ENCODE data around the gene MGLL.
A peak's percentile ranks its signal among the peaks of the same experiment; 100 is the strongest.
"Not testable (repeated sequence)": the region's sequence is repeated elsewhere in the genome, so short reads cannot be mapped to it uniquely, and the experiment has no call there.

MGLL gene

GRCh38 chr3:127655641-127656040 is 166.7 kb downstream of the MGLL start:
- no CpG with 5 or more reads among the region's 3 CpGs for WGBS (ENCODE audit: insufficient coverage, insufficient read length)
- Histone ChIP-seq H3K4me3 (ENCODE audit: low read length) (no peak overlapping the region), H3K27me3 (ENCODE audit: control insufficient read depth, insufficient read depth, low read length) (no peaks in the 10 kb centered on the region), H3K4me1 (ENCODE audit: control insufficient read depth, insufficient read depth, low read length) (no peaks in the 10 kb centered on the region; the same call in 1 of the 2 replicates), H3K27ac (ENCODE audit: low read length) (no peak overlapping the region), H3K36me3 (ENCODE audit: control insufficient read depth, insufficient read depth, low read length) (0 out of 2 replicates have a peak, but pooled peaks cover 2% of the 10 kb centered on the region), H3K9me3 (ENCODE audit: control insufficient read depth, insufficient read depth, low read length) (no peaks in the 10 kb centered on the region)
- no peak for DNase-seq (ENCODE audit: low read depth, low spot score)

DNA sequence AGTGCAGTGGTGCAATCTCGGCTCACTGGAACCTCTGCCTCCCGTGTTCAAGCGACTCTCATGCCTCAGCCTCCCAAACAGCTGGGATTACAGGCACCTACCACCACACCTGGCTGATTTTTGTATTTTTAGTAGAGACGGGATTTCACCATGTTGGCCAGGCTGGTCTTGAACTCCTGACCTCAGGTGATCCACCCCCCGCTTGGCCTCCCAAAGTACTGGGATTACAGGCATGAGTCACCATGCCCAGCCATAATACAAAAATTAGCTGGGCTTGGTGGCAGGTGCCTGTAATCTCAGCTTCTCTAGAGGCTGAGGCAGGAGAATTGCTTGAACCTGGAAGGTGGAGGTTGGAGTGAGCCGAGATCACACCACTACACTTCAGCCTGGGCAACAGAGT is 167.3 kb downstream of the MGLL start:
- WGBS (ENCODE audit: insufficient coverage, insufficient read length): no CpG with 5 or more reads among the region's 6 CpGs
- DNase-seq (ENCODE audit: low read depth, low spot score); H3K27ac ChIP-seq (ENCODE audit: low read length): not testable (repeated sequence)

DNA sequence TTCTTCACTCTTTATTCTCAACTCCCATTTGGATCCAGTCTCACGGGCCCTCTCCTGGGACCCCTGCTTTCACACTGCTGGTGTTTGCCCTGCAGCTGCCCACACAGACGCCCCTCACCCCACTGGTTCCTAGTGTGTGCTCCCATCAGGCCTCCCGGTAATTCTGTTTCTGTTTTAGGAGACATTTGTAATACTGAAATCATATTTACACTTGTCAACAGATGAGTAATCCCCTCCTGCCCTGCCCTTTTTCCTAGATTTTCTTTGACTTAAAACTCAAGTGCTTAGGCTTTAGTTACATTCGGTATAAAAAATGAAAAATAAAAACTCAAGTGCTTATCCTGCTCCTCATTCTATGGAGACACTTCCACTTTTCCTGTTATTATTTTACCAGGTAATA is 167.9 kb downstream of the MGLL start:
- 0 out of 2 replicates have a peak, but pooled peaks cover 2% of the 10 kb centered on the region for H3K36me3 ChIP-seq (ENCODE audit: control insufficient read depth, insufficient read depth, low read length)
- no peak overlapping the region for H3K4me3 ChIP-seq (ENCODE audit: low read length)
- DNase-seq (ENCODE audit: low read depth, low spot score): no peak
- WGBS (ENCODE audit: insufficient coverage, insufficient read length): no CpG with 5 or more reads among the region's 4 CpGs
- no peaks in the 10 kb centered on the region; the same call in 1 of the 2 replicates for H3K4me1 ChIP-seq (ENCODE audit: control insufficient read depth, insufficient read depth, low read length)
- no peak overlapping the region for H3K27ac ChIP-seq (ENCODE audit: low read length)
- no peaks in the 10 kb centered on the region for H3K9me3 ChIP-seq (ENCODE audit: control insufficient read depth, insufficient read depth, low read length)
- no peaks in the 10 kb centered on the region for H3K27me3 ChIP-seq (ENCODE audit: control insufficient read depth, insufficient read depth, low read length)

More for the DNA sequence above, 167.3 kb downstream of the MGLL start:
- not testable (repeated sequence) for H3K36me3 ChIP-seq (ENCODE audit: control insufficient read depth, insufficient read depth, low read length); H3K27me3 ChIP-seq (ENCODE audit: control insufficient read depth, insufficient read depth, low read length); H3K4me3 ChIP-seq (ENCODE audit: low read length); H3K9me3 ChIP-seq (ENCODE audit: control insufficient read depth, insufficient read depth, low read length); H3K4me1 ChIP-seq (ENCODE audit: control insufficient read depth, insufficient read depth, low read length)

DNA sequence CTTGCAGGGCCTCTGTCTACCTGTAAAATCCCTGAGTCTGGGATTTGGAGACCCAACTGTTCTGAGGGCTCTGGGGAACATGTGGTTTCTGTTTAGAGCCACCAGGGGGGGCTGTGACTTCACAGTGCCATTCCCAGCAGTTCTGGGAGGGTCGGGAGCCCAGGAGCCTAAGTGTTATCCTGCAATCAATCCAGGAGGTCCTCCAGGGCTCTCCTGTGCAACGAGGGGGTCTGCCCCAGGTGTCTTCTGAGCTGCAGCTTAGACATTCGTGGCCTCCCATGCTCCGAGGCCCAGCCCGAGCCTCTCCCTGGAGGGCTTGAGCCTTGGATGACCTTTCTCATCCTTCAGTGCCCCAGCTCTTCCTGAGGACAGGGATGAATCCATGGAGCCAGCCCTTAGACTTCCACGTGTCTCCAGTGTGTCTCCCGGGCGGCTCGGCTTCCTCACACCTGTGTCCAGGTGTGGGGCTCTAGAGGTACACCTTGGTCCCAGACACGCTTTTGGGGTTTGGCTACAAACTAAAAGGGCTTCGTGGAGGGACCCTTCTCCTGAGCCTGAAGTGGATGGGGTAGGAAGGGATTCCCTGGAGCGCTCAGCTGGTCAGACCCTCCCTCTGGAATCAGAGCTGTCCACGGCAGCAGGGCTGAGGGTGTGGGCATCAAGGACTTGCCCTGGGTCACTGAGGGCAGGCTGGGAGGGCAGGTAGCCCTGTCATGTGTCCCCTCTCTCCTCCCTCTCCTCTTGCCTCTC is 169.9 kb downstream of the MGLL start:
- no peaks in the 10 kb centered on the region for H3K9me3 ChIP-seq (ENCODE audit: control insufficient read depth, insufficient read depth, low read length)
- H3K27ac ChIP-seq (ENCODE audit: low read length): no peak overlapping the region
- DNase-seq (ENCODE audit: low read depth, low spot score): peak; percentile 48
- no peaks in the 10 kb centered on the region for H3K27me3 ChIP-seq (ENCODE audit: control insufficient read depth, insufficient read depth, low read length)
- 0 out of 2 replicates have a peak, but pooled peaks cover 2% of the 10 kb centered on the region for H3K36me3 ChIP-seq (ENCODE audit: control insufficient read depth, insufficient read depth, low read length)
- H3K4me1 ChIP-seq (ENCODE audit: control insufficient read depth, insufficient read depth, low read length): no peaks in the 10 kb centered on the region; the same call in 1 of the 2 replicates
- H3K4me3 ChIP-seq (ENCODE audit: low read length): no peak overlapping the region
- no CpG with 5 or more reads among the region's 13 CpGs for WGBS (ENCODE audit: insufficient coverage, insufficient read length)

DNA sequence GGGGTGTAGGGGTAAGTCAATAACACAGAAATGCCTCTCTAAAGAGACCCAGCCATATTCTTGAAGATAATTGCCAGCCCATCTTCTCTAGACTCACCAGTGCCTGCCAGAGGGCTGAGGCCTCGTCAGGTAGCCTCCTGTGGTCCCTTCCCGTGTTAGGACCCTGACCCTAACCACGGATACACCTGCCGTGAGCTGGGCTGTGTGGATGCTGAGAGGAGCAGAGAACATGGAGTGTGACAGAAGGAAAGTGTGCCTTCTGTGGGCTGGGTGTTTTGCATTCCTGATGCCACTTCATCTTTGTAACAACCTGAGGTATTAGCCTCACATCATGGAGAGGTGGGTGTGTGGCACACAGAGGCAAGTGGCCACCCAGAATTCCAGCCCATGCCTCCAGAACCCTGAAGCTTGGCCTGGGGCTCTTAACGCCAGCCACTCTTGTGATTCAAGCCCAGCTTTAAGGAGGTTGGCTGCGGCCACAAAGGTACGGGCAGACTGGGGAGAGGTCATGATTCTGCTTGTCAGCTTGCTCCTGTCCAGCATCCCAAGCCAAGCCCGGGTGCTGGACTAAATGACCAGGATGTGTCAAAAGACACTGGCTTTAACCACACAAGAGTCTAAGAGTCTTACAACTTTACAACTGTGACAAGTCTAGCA is 170.7 kb downstream of the MGLL start:
- no peak overlapping the region for H3K27ac ChIP-seq (ENCODE audit: low read length)
- 0 out of 2 replicates have a peak, but pooled peaks cover 2% of the 10 kb centered on the region for H3K36me3 ChIP-seq (ENCODE audit: control insufficient read depth, insufficient read depth, low read length)
- DNase-seq (ENCODE audit: low read depth, low spot score): no peak
- no peak overlapping the region for H3K4me3 ChIP-seq (ENCODE audit: low read length)
- WGBS (ENCODE audit: insufficient coverage, insufficient read length): no CpG with 5 or more reads among the region's 8 CpGs
- no peaks in the 10 kb centered on the region for H3K9me3 ChIP-seq (ENCODE audit: control insufficient read depth, insufficient read depth, low read length)
- H3K27me3 ChIP-seq (ENCODE audit: control insufficient read depth, insufficient read depth, low read length): no peaks in the 10 kb centered on the region
- no peaks in the 10 kb centered on the region; the same call in 1 of the 2 replicates for H3K4me1 ChIP-seq (ENCODE audit: control insufficient read depth, insufficient read depth, low read length)

GRCh38 chr3:127650236-127650635 is 172.1 kb downstream of the MGLL start:
- Histone ChIP-seq H3K27ac (ENCODE audit: low read length) (no peak overlapping the region), H3K9me3 (ENCODE audit: control insufficient read depth, insufficient read depth, low read length) (no peaks in the 10 kb centered on the region), H3K36me3 (ENCODE audit: control insufficient read depth, insufficient read depth, low read length) (0 out of 2 replicates have a peak, but pooled peaks cover 2% of the 10 kb centered on the region), H3K27me3 (ENCODE audit: control insufficient read depth, insufficient read depth, low read length) (no peaks in the 10 kb centered on the region), H3K4me3 (ENCODE audit: low read length) (no peak overlapping the region), H3K4me1 (ENCODE audit: control insufficient read depth, insufficient read depth, low read length) (no peaks in the 10 kb centered on the region; the same call in 1 of the 2 replicates)
- no peak for DNase-seq (ENCODE audit: low read depth, low spot score)
- WGBS (ENCODE audit: insufficient coverage, insufficient read length): no CpG with 5 or more reads among the region's 4 CpGs

- H3K4me1 ChIP-seq (ENCODE audit: control insufficient read depth, insufficient read depth, low read length): peaks cover 2% of the 10 kb centered on the region
- H3K4me3 ChIP-seq (ENCODE audit: low read length): no peak overlapping the region
- no peaks in the 10 kb centered on the region for H3K27me3 ChIP-seq (ENCODE audit: control insufficient read depth, insufficient read depth, low read length)
- H3K27ac ChIP-seq (ENCODE audit: low read length): no peak overlapping the region
- DNase-seq (ENCODE audit: low read depth, low spot score): no peak
- H3K36me3 ChIP-seq (ENCODE audit: control insufficient read depth, insufficient read depth, low read length): 0 out of 2 replicates have a peak, but pooled peaks cover 2% of the 10 kb centered on the region
- H3K9me3 ChIP-seq (ENCODE audit: control insufficient read depth, insufficient read depth, low read length): no peaks in the 10 kb centered on the region
Measured at GRCh38 chr3:127647845-127648204, 174.5 kb downstream of the MGLL start.

GRCh38 chr3:127647166-127647844 is 175.0 kb downstream of the MGLL start:
- DNase-seq (ENCODE audit: low read depth, low spot score): no peak
- H3K9me3 ChIP-seq (ENCODE audit: control insufficient read depth, insufficient read depth, low read length): no peaks in the 10 kb centered on the region
- H3K4me3 ChIP-seq (ENCODE audit: low read length): no peak overlapping the region
- no peak overlapping the region for H3K27ac ChIP-seq (ENCODE audit: low read length)
- no peaks in the 10 kb centered on the region for H3K27me3 ChIP-seq (ENCODE audit: control insufficient read depth, insufficient read depth, low read length)
- peaks cover 2% of the 10 kb centered on the region for H3K4me1 ChIP-seq (ENCODE audit: control insufficient read depth, insufficient read depth, low read length)
- H3K36me3 ChIP-seq (ENCODE audit: control insufficient read depth, insufficient read depth, low read length): 0 out of 2 replicates have a peak, but pooled peaks cover 2% of the 10 kb centered on the region
- WGBS (ENCODE audit: insufficient coverage, insufficient read length): no CpG with 5 or more reads among the region's 13 CpGs

GRCh38 chr3:127646501-127647046 is 175.7 kb downstream of the MGLL start:
- no CpG with 5 or more reads among the region's 10 CpGs for WGBS (ENCODE audit: insufficient coverage, insufficient read length)
- Histone ChIP-seq H3K9me3 (ENCODE audit: control insufficient read depth, insufficient read depth, low read length) (no peaks in the 10 kb centered on the region), H3K36me3 (ENCODE audit: control insufficient read depth, insufficient read depth, low read length) (0 out of 2 replicates have a peak, but pooled peaks cover 2% of the 10 kb centered on the region), H3K27me3 (ENCODE audit: control insufficient read depth, insufficient read depth, low read length) (no peaks in the 10 kb centered on the region), H3K4me3 (ENCODE audit: low read length) (no peak overlapping the region), H3K27ac (ENCODE audit: low read length) (no peak overlapping the region), H3K4me1 (ENCODE audit: control insufficient read depth, insufficient read depth, low read length) (peaks cover 2% of the 10 kb centered on the region)
- no peak for DNase-seq (ENCODE audit: low read depth, low spot score)

- WGBS (ENCODE audit: insufficient coverage, insufficient read length): no CpG with 5 or more reads among the region's 8 CpGs
- no peak for DNase-seq (ENCODE audit: low read depth, low spot score)
- Histone ChIP-seq H3K4me3 (ENCODE audit: low read length) (no peak overlapping the region), H3K36me3 (ENCODE audit: control insufficient read depth, insufficient read depth, low read length) (no peaks in the 10 kb centered on the region), H3K27ac (ENCODE audit: low read length) (no peak overlapping the region), H3K27me3 (ENCODE audit: control insufficient read depth, insufficient read depth, low read length) (no peaks in the 10 kb centered on the region), H3K4me1 (ENCODE audit: control insufficient read depth, insufficient read depth, low read length) (peaks cover 2% of the 10 kb centered on the region), H3K9me3 (ENCODE audit: control insufficient read depth, insufficient read depth, low read length) (no peaks in the 10 kb centered on the region)
Measured at GRCh38 chr3:127645371-127646015, 176.8 kb downstream of the MGLL start.
